SU-DHL-6 (cell line): ENCODE measurements around the gene TLX3.

Source experiments
- CTCF ChIP-seq: fragments of 200-600 bp; sonication (generic); IDR thresholded peaks from one replicate; pipeline ENCODE4 v1.5.1; 2017; ENCODE audit warnings: antibody characterized with exemption, mild to moderate bottlenecking, low read length, moderate library complexity; ENCODE audit not compliant: insufficient read depth, poor library complexity, severe bottlenecking
- EZH2phosphoT487 ChIP-seq: fragments of 200-600 bp; sonication (generic), shearing (Covaris generic); conservative IDR thresholded peaks from 2 replicates; pipeline ENCODE4 v1.6.1; 2018; ENCODE audit warnings: mild to moderate bottlenecking, antibody characterized with exemption, low read length, moderate library complexity, mixed read lengths

GRCh38 chr5:171295801-171296200 is 13.2 kb upstream of the TLX3 start:
- TF ChIP-seq CTCF (no peak), EZH2phosphoT487 (no peak)
